H9 (cell line): ENCODE results near the gene INPP4A. TPM values are rescaled to one million over a fixed set of nuclear protein-coding genes. Genes with fewer than 3 reads are reported as not detected.

Experiments used
- DNase-seq: peaks from one replicate; pipeline ENCODE4 v3.0.0-alpha.2; 2017
- H2AFZ ChIP-seq: one replicate; pipeline ENCODE4 v1.6.1; 2013; ENCODE audit warnings: mild to moderate bottlenecking, low read length, control low read depth, moderate library complexity
- H2AK5ac ChIP-seq: 2 replicates; pipeline ENCODE4 v1.6.1; 2013; ENCODE audit warnings: low read length, control low read depth, mixed read lengths; ENCODE audit not compliant: insufficient read length
- H2BK120ac ChIP-seq: one replicate; pipeline ENCODE4 v1.6.1; 2013; ENCODE audit warnings: low read depth, mild to moderate bottlenecking, low read length, control low read depth, inconsistent platforms; ENCODE audit not compliant: poor library complexity, severe bottlenecking
- H2BK12ac ChIP-seq: 2 replicates; pipeline ENCODE4 v1.6.1; 2013; ENCODE audit warnings: low read length, control low read depth, mixed read lengths, low read depth; ENCODE audit not compliant: insufficient read length
- H2BK15ac ChIP-seq: 2 replicates; pipeline ENCODE4 v1.6.1; 2013; ENCODE audit warnings: low read depth, low read length, control low read depth
- H2BK20ac ChIP-seq: one replicate; pipeline ENCODE4 v1.6.1; 2013; ENCODE audit warnings: low read depth, mild to moderate bottlenecking, low read length, control low read depth, inconsistent platforms; ENCODE audit not compliant: poor library complexity, severe bottlenecking
- H2BK5ac ChIP-seq: 2 replicates; pipeline ENCODE4 v1.6.1; 2013; ENCODE audit warnings: low read length, control low read depth, mixed read lengths; ENCODE audit not compliant: insufficient read length
- H3K14ac ChIP-seq: 2 replicates; pipeline ENCODE4 v1.6.1; 2013; ENCODE audit warnings: low read length, control low read depth; ENCODE audit not compliant: insufficient read depth
- H3K18ac ChIP-seq: 2 replicates; pipeline ENCODE4 v1.6.1; 2013; ENCODE audit warnings: low read depth, mild to moderate bottlenecking, mixed read lengths, low read length, control low read depth; ENCODE audit not compliant: insufficient read length
- H3K23ac ChIP-seq: 2 replicates; pipeline ENCODE4 v1.6.1; 2013; ENCODE audit warnings: low read length, control low read depth, mixed read lengths, low read depth; ENCODE audit not compliant: insufficient read length
- H3K23me2 ChIP-seq: 2 replicates; pipeline ENCODE4 v1.6.1; 2013; ENCODE audit warnings: low read depth, mild to moderate bottlenecking, mixed read lengths, low read length, control low read depth; ENCODE audit not compliant: insufficient read length, poor library complexity, severe bottlenecking
- H3K27ac ChIP-seq: 2 replicates; pipeline ENCODE4 v1.5.1; 2013; ENCODE audit warnings: low read length, control low read depth, mixed read lengths, low read depth; ENCODE audit not compliant: insufficient read length
- H3K27me3 ChIP-seq: 2 replicates; pipeline ENCODE4 v1.6.1; 2013; ENCODE audit warnings: low read length, control low read depth, inconsistent platforms; ENCODE audit not compliant: insufficient read depth
- H3K4ac ChIP-seq: 2 replicates; pipeline ENCODE4 v1.6.1; 2013; ENCODE audit warnings: low read depth, mild to moderate bottlenecking, control low read depth, inconsistent platforms, low read length, moderate library complexity
- H3K4me1 ChIP-seq: 2 replicates; pipeline ENCODE4 v1.6.1; 2013; ENCODE audit warnings: low read length, control low read depth, inconsistent platforms; ENCODE audit not compliant: insufficient read depth
- H3K4me2 ChIP-seq: 2 replicates; pipeline ENCODE4 v1.6.1; 2013; ENCODE audit warnings: low read length, control low read depth, mixed read lengths; ENCODE audit not compliant: insufficient read length, insufficient read depth
- H3K56ac ChIP-seq: 2 replicates; pipeline ENCODE4 v1.6.1; 2013; ENCODE audit warnings: low read depth, mild to moderate bottlenecking, mixed read lengths, low read length, control low read depth; ENCODE audit not compliant: insufficient read length
- H3K79me1 ChIP-seq: 2 replicates; pipeline ENCODE4 v1.6.1; 2013; ENCODE audit warnings: low read depth, mild to moderate bottlenecking, moderate library complexity, low read length, control low read depth, inconsistent platforms; ENCODE audit not compliant: insufficient read depth, poor library complexity, severe bottlenecking
- H3K79me2 ChIP-seq: 2 replicates; pipeline ENCODE4 v1.6.1; 2013; ENCODE audit warnings: low read length, control low read depth, inconsistent platforms; ENCODE audit not compliant: insufficient read depth
- H3K9ac ChIP-seq: 2 replicates; pipeline ENCODE4 v1.6.1; 2013; ENCODE audit warnings: low read length, control low read depth, mixed read lengths; ENCODE audit not compliant: insufficient read length; ENCODE audit errors: extremely low read depth
- H3K9me3 ChIP-seq: one replicate; pipeline ENCODE4 v1.6.1; 2013; ENCODE audit warnings: low read depth, low read length, inconsistent platforms; ENCODE audit not compliant: control insufficient read depth
- H3T11ph ChIP-seq: one replicate; pipeline ENCODE4 v1.6.1; 2013; ENCODE audit warnings: mild to moderate bottlenecking, low read length, control low read depth, inconsistent platforms
- H4K20me1 ChIP-seq: one replicate; pipeline ENCODE4 v1.6.1; 2013; ENCODE audit not compliant: control insufficient read depth, insufficient read length, insufficient read depth
- H4K5ac ChIP-seq: 2 replicates; pipeline ENCODE4 v1.6.1; 2013; ENCODE audit warnings: low read depth, mild to moderate bottlenecking, mixed read lengths, low read length, control low read depth; ENCODE audit not compliant: insufficient read length
- H4K8ac ChIP-seq: replicated peaks from 2 replicates; pipeline ENCODE4 v1.6.1; 2013; ENCODE audit warnings: low read length, control low read depth, mixed read lengths, low read depth; ENCODE audit not compliant: insufficient read length
- H4K91ac ChIP-seq: 2 replicates; pipeline ENCODE4 v1.6.1; 2013; ENCODE audit warnings: low read depth, mild to moderate bottlenecking, moderate library complexity, mixed read lengths, low read length, control low read depth; ENCODE audit not compliant: insufficient read length
- H3K27ac Mint-ChIP-seq, 3 experiments: 2 replicates in 2 of 3; 3 replicates in 1 of 3; pipeline ENCODE4 v1.8.0; 2020 to 2021; ENCODE audit warnings: mixed read lengths in 3 of 3, mild to moderate bottlenecking in 1 of 3, moderate library complexity in 1 of 3
- H3K27me3 Mint-ChIP-seq: 2 replicates; pipeline ENCODE4 v1.8.0; 2021; ENCODE audit warnings: low read depth, mild to moderate bottlenecking, moderate library complexity, mixed read lengths
- H3K36me3 Mint-ChIP-seq, 3 experiments: 2 replicates in 2 of 3; 3 replicates in 1 of 3; pipeline ENCODE4 v1.8.0; 2020 to 2021; ENCODE audit warnings: low read depth in 3 of 3, mixed read lengths in 3 of 3; ENCODE audit not compliant: insufficient read depth in 1 of 3
- H3K4me1 Mint-ChIP-seq, 2 experiments: 2 replicates each; pipeline ENCODE4 v1.8.0; 2020; ENCODE audit warnings: mixed read lengths in 2 of 2
- H3K4me3 Mint-ChIP-seq, 2 experiments: 2 replicates in 1 of 2; 3 replicates in 1 of 2; pipeline ENCODE4 v1.8.0; 2020 to 2021; ENCODE audit warnings: mild to moderate bottlenecking in 2 of 2, mixed read lengths in 2 of 2, moderate library complexity in 1 of 2
- H3K9me3 Mint-ChIP-seq, 2 experiments: 2 replicates in 1 of 2; 3 replicates in 1 of 2; pipeline ENCODE4 v1.8.0; 2020; ENCODE audit warnings: mild to moderate bottlenecking in 2 of 2, mixed read lengths in 2 of 2, moderate library complexity in 1 of 2
- WGBS: extraction: QIAGEN DNeasy Blood & Tissue Kit; methylation state at CpG from one replicate; pipeline ENCODE4 v1.1.7; 2013; ENCODE audit warnings: missing lambda C conversion rate, low lambda C conversion rate, mixed read lengths; ENCODE audit not compliant: insufficient read length; ENCODE audit errors: extremely low coverage; 5-methylcytosine and 5-hydroxymethylcytosine counted together
- total RNA-seq: library from RNA; stranded (reverse); gene quantifications from 2 replicates; pipeline ENCODE4 v1.2.1, GENCODE V29; 2021
- TF ChIP-seq, protein P1 (sequence below): fragments of 200-600 bp; sonication (generic); conservative IDR thresholded peaks from 3 replicates; pipeline ENCODE4 v1.8.0; 2021; ENCODE audit warnings: antibody characterized with exemption, mild to moderate bottlenecking

The INPP4A gene
- total RNA-seq, 1 experiment from 2014 or later = 55.2 TPM

- peaks cover 4% of the 10 kb centered on the region in 2 experiments for H3K9me3 Mint-ChIP-seq
- H3K36me3 Mint-ChIP-seq = peaks cover 0 to 6% (median 4%) of the 10 kb centered on the region in 3 experiments; a peak in 5 of 7 replicates
- TF ChIP-seq, protein P1, sequence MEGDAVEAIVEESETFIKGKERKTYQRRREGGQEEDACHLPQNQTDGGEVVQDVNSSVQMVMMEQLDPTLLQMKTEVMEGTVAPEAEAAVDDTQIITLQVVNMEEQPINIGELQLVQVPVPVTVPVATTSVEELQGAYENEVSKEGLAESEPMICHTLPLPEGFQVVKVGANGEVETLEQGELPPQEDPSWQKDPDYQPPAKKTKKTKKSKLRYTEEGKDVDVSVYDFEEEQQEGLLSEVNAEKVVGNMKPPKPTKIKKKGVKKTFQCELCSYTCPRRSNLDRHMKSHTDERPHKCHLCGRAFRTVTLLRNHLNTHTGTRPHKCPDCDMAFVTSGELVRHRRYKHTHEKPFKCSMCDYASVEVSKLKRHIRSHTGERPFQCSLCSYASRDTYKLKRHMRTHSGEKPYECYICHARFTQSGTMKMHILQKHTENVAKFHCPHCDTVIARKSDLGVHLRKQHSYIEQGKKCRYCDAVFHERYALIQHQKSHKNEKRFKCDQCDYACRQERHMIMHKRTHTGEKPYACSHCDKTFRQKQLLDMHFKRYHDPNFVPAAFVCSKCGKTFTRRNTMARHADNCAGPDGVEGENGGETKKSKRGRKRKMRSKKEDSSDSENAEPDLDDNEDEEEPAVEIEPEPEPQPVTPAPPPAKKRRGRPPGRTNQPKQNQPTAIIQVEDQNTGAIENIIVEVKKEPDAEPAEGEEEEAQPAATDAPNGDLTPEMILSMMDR = no peak
- no peak overlapping the region for H2BK20ac ChIP-seq
- H3K79me1 ChIP-seq = no peaks in the 10 kb centered on the region
- peaks cover 2% of the 10 kb centered on the region; the same call in 1 of the 2 replicates for H3K4me1 ChIP-seq
- no peak overlapping the region for H3T11ph ChIP-seq
- H3K56ac ChIP-seq = no peak overlapping the region
- H2AFZ ChIP-seq = no peak overlapping the region
- H3K27me3 ChIP-seq = no peaks in the 10 kb centered on the region
- H3K9ac ChIP-seq = no peak overlapping the region
- peaks cover 1% of the 10 kb centered on the region; the same call in 1 of the 2 replicates for H3K27me3 Mint-ChIP-seq
- H2AK5ac ChIP-seq = no peak overlapping the region
- H2BK15ac ChIP-seq = no peak overlapping the region
- no peak overlapping the region for H3K27ac Mint-ChIP-seq
- WGBS = no CpG with 5 or more reads among the region's 5 CpGs
- no peaks in the 10 kb centered on the region for H4K20me1 ChIP-seq
- H3K14ac ChIP-seq = no peak overlapping the region
- H2BK5ac ChIP-seq = no peak overlapping the region
- H3K4me2 ChIP-seq = no peak overlapping the region
- H4K91ac ChIP-seq = no peak overlapping the region
- no peak overlapping the region for H4K5ac ChIP-seq
- no peak overlapping the region for H3K23ac ChIP-seq
- no peaks in the 10 kb centered on the region for H3K79me2 ChIP-seq
- H3K9me3 ChIP-seq = no peaks in the 10 kb centered on the region
- H4K8ac ChIP-seq = no peak overlapping the region
- no peak overlapping the region for H3K27ac ChIP-seq
- peaks cover 8 to 10% of the 10 kb centered on the region in 2 experiments for H3K4me1 Mint-ChIP-seq
- no peak overlapping the region for H3K4me3 Mint-ChIP-seq
- no peak overlapping the region for H2BK12ac ChIP-seq
- H3K23me2 ChIP-seq = no peaks in the 10 kb centered on the region
- H2BK120ac ChIP-seq = no peak overlapping the region
- no peak for DNase-seq
- no peak overlapping the region for H3K18ac ChIP-seq
- H3K4ac ChIP-seq = no peak overlapping the region
Measured at GRCh38 chr2:98408155-98408554, 36.5 kb upstream of the INPP4A start.
